HepG2 (cell line): ENCODE results near the gene TTC5. TPM values are rescaled to one million over a fixed set of nuclear protein-coding genes. Genes with fewer than 3 reads are reported as not detected.

ENCODE experiments used
- ADNP ChIP-seq: sonication (generic); formaldehyde crosslinking; IDR thresholded peaks from 2 replicates; pipeline ENCODE4 v1.4.0; 2020; ENCODE audit warnings: missing genetic modification reagents
- ESRRA ChIP-seq: sonication (generic); formaldehyde crosslinking; IDR thresholded peaks from 2 replicates; pipeline ENCODE4 v1.5.1; 2020; ENCODE audit warnings: mild to moderate bottlenecking, low read depth, missing genetic modification reagents
- MATR3 ChIP-seq: sonication (generic); formaldehyde crosslinking; IDR thresholded peaks from 2 replicates; pipeline ENCODE4 v1.4.0; 2020; ENCODE audit warnings: missing genetic modification reagents
- MBD4 ChIP-seq: IDR thresholded peaks from 2 replicates; pipeline ENCODE4 v1.6.1; 2012; ENCODE audit warnings: low read length, inconsistent platforms, borderline replicate concordance
- PPARG ChIP-seq: conservative IDR thresholded peaks from 2 replicates; pipeline ENCODE4 v1.6.1; 2016; ENCODE audit warnings: missing biosample characterization, missing genetic modification reagents
- RFXAP ChIP-seq: sonication (generic); formaldehyde crosslinking; IDR thresholded peaks from 2 replicates; pipeline ENCODE4 v1.4.0; 2020; ENCODE audit warnings: missing genetic modification reagents, borderline replicate concordance
- TEAD2 ChIP-seq: sonication (generic); formaldehyde crosslinking; IDR thresholded peaks from 2 replicates; pipeline ENCODE4 v1.9.0; 2021; ENCODE audit warnings: missing genetic modification reagents
- ZFP1 ChIP-seq: IDR thresholded peaks from 2 replicates; pipeline ENCODE4 v1.6.1; 2016
- ZNF556 ChIP-seq: sonication (generic); formaldehyde crosslinking; IDR thresholded peaks from 2 replicates; pipeline ENCODE4 v1.4.0; 2020; ENCODE audit warnings: mild to moderate bottlenecking, missing genetic modification reagents, borderline replicate concordance
- polyA plus RNA-seq, 8 experiments: library from polyadenylated mRNA; depleted of rRNA in 3 of 8; stranded (reverse) in 7 of 8; unstranded in 1 of 8; fragments of >200 nt; fragmentation: Illumina TruSeq in 4 of 8; extraction: Trizol in 4 of 8; gene quantifications; 2 replicates each; pipeline versions ENCODE4 v1.2.1 to v1.2.3, GENCODE V29; 2011 to 2016; ENCODE audit warnings: low read depth in 4 of 8, missing spikeins in 1 of 8, mixed read lengths in 1 of 8; ENCODE audit not compliant: insufficient read depth in 1 of 8
- total RNA-seq, 5 experiments: library from RNA; depleted of rRNA; stranded (reverse); fragments of >200 nt; fragmentation: Illumina TruSeq; extraction: Trizol; gene quantifications; 2 replicates each; pipeline ENCODE4 v1.2.3, GENCODE V29; 2016; ENCODE audit warnings: low read depth in 1 of 5
- TF ChIP-seq, protein P1 (sequence below): sonication (generic); formaldehyde crosslinking; IDR thresholded peaks from 2 replicates; pipeline ENCODE4 v1.5.0; 2020; ENCODE audit warnings: mild to moderate bottlenecking, missing genetic modification reagents
- TF ChIP-seq, protein P2 (sequence below): sonication (generic); formaldehyde crosslinking; IDR thresholded peaks from 2 replicates; pipeline ENCODE4 v1.4.0; 2020; ENCODE audit warnings: mild to moderate bottlenecking, missing genetic modification reagents
- TF ChIP-seq, protein P3 (sequence below): sonication (generic); formaldehyde crosslinking; IDR thresholded peaks from 2 replicates; pipeline ENCODE4 v1.5.1; 2020; ENCODE audit warnings: missing genetic modification reagents, mild to moderate bottlenecking, borderline replicate concordance
- TF ChIP-seq, protein P4 (sequence below): sonication (generic); formaldehyde crosslinking; IDR thresholded peaks from 2 replicates; pipeline ENCODE4 v1.8.0; 2022; ENCODE audit warnings: missing genetic modification reagents, mild to moderate bottlenecking, moderate library complexity, borderline replicate concordance
- TF ChIP-seq, protein P5 (sequence below): IDR thresholded peaks from 2 replicates; pipeline ENCODE4 v1.6.1; 2016; ENCODE audit warnings: mild to moderate bottlenecking
- TF ChIP-seq, protein P6 (sequence below): sonication (generic); formaldehyde crosslinking; IDR thresholded peaks from 2 replicates; pipeline ENCODE4 v1.5.0; 2020; ENCODE audit warnings: mild to moderate bottlenecking, missing genetic modification reagents

Gene TTC5
- total and polyA plus RNA-seq, 2 of the 13 experiments (the other 11 are each of a cell fraction or from before 2014, with no cell fraction given), result 8.7 to 28.5 TPM

DNA sequence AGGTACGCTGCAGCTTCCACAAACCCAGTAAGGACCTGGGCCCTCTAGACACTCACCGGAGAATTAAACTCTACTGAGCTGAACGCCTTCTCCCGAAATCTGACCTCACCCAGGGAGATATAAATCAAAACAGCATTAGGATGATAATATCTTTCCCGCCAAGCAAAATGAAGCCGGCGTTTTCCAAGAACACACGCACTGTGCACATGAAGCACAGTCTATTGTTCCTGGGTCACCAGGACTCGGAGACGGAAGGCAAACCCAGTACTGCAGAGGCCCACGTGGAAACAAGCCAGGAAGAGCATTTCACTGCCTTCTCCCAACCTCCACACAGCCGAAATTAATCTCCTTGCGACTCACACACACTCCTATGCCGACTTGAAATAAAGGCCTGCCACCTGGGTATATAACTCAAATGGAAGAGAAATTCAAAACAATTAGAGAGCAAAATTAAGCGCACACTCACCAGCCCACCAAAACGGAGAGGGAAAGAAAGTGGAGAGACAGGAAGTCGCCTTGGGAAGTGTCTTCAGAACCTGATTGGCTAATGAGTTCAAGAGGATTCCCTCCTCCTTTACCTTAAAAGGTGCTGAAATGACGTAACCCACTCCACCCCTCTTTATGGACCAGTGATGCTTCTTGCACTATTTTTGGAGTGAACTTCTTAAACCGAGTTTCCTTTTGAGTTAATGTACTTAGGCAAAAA lies 27.2 kb upstream of the TTC5 start, which contains the start of gene CCNB1IP1 (continued):
- TF ChIP-seq MBD4 (0 out of 2 replicates have a peak, but pooled peaks have one; percentile 23), PPARG (CRISPR knock-in tag) (no peak), ESRRA (CRISPR knock-in tag) (no peak), ZNF556 (CRISPR knock-in tag) (no peak; the same call in 1 of the 2 replicates), TEAD2 (no peak), ADNP (CRISPR knock-in tag) (no peak), RFXAP (CRISPR knock-in tag) (peak; percentile 24; the same call in 1 of the 2 replicates), ZFP1 (CRISPR knock-in tag) (no peak), MATR3 (CRISPR knock-in tag) (no peak)
- TF ChIP-seq, protein P1, sequence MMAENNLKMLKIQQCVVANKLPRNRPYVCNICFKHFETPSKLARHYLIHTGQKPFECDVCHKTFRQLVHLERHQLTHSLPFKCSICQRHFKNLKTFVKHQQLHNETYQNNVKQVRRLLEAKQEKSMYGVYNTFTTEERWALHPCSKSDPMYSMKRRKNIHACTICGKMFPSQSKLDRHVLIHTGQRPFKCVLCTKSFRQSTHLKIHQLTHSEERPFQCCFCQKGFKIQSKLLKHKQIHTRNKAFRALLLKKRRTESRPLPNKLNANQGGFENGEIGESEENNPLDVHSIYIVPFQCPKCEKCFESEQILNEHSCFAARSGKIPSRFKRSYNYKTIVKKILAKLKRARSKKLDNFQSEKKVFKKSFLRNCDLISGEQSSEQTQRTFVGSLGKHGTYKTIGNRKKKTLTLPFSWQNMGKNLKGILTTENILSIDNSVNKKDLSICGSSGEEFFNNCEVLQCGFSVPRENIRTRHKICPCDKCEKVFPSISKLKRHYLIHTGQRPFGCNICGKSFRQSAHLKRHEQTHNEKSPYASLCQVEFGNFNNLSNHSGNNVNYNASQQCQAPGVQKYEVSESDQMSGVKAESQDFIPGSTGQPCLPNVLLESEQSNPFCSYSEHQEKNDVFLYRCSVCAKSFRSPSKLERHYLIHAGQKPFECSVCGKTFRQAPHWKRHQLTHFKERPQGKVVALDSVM (CRISPR knock-in tag), result no peak
- TF ChIP-seq, protein P2, sequence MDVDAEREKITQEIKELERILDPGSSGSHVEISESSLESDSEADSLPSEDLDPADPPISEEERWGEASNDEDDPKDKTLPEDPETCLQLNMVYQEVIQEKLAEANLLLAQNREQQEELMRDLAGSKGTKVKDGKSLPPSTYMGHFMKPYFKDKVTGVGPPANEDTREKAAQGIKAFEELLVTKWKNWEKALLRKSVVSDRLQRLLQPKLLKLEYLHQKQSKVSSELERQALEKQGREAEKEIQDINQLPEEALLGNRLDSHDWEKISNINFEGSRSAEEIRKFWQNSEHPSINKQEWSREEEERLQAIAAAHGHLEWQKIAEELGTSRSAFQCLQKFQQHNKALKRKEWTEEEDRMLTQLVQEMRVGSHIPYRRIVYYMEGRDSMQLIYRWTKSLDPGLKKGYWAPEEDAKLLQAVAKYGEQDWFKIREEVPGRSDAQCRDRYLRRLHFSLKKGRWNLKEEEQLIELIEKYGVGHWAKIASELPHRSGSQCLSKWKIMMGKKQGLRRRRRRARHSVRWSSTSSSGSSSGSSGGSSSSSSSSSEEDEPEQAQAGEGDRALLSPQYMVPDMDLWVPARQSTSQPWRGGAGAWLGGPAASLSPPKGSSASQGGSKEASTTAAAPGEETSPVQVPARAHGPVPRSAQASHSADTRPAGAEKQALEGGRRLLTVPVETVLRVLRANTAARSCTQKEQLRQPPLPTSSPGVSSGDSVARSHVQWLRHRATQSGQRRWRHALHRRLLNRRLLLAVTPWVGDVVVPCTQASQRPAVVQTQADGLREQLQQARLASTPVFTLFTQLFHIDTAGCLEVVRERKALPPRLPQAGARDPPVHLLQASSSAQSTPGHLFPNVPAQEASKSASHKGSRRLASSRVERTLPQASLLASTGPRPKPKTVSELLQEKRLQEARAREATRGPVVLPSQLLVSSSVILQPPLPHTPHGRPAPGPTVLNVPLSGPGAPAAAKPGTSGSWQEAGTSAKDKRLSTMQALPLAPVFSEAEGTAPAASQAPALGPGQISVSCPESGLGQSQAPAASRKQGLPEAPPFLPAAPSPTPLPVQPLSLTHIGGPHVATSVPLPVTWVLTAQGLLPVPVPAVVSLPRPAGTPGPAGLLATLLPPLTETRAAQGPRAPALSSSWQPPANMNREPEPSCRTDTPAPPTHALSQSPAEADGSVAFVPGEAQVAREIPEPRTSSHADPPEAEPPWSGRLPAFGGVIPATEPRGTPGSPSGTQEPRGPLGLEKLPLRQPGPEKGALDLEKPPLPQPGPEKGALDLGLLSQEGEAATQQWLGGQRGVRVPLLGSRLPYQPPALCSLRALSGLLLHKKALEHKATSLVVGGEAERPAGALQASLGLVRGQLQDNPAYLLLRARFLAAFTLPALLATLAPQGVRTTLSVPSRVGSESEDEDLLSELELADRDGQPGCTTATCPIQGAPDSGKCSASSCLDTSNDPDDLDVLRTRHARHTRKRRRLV (CRISPR knock-in tag), result no peak
- TF ChIP-seq, protein P3, sequence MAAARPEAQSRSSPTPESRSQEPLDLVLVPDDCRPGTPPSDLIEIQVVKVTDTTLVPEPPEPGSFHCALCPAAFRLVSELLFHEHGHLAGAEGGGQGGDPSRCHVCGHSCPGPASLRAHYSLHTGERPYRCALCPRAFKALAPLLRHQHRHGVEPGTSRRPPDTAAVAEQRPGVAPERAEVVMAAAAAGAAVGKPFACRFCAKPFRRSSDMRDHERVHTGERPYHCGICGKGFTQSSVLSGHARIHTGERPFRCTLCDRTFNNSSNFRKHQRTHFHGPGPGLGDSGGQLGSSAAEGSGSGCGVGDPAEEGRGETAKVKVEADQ, result no peak
- TF ChIP-seq, protein P4, sequence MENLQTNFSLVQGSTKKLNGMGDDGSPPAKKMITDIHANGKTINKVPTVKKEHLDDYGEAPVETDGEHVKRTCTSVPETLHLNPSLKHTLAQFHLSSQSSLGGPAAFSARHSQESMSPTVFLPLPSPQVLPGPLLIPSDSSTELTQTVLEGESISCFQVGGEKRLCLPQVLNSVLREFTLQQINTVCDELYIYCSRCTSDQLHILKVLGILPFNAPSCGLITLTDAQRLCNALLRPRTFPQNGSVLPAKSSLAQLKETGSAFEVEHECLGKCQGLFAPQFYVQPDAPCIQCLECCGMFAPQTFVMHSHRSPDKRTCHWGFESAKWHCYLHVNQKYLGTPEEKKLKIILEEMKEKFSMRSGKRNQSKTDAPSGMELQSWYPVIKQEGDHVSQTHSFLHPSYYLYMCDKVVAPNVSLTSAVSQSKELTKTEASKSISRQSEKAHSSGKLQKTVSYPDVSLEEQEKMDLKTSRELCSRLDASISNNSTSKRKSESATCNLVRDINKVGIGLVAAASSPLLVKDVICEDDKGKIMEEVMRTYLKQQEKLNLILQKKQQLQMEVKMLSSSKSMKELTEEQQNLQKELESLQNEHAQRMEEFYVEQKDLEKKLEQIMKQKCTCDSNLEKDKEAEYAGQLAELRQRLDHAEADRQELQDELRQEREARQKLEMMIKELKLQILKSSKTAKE (CRISPR knock-in tag), result no peak
- TF ChIP-seq, protein P5, sequence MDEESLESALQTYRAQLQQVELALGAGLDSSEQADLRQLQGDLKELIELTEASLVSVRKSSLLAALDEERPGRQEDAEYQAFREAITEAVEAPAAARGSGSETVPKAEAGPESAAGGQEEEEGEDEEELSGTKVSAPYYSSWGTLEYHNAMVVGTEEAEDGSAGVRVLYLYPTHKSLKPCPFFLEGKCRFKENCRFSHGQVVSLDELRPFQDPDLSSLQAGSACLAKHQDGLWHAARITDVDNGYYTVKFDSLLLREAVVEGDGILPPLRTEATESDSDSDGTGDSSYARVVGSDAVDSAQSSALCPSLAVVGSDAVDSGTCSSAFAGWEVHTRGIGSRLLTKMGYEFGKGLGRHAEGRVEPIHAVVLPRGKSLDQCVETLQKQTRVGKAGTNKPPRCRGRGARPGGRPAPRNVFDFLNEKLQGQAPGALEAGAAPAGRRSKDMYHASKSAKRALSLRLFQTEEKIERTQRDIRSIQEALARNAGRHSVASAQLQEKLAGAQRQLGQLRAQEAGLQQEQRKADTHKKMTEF (CRISPR knock-in tag), result peak; percentile 63; the same call in 1 of the 2 replicates
- TF ChIP-seq, protein P6, sequence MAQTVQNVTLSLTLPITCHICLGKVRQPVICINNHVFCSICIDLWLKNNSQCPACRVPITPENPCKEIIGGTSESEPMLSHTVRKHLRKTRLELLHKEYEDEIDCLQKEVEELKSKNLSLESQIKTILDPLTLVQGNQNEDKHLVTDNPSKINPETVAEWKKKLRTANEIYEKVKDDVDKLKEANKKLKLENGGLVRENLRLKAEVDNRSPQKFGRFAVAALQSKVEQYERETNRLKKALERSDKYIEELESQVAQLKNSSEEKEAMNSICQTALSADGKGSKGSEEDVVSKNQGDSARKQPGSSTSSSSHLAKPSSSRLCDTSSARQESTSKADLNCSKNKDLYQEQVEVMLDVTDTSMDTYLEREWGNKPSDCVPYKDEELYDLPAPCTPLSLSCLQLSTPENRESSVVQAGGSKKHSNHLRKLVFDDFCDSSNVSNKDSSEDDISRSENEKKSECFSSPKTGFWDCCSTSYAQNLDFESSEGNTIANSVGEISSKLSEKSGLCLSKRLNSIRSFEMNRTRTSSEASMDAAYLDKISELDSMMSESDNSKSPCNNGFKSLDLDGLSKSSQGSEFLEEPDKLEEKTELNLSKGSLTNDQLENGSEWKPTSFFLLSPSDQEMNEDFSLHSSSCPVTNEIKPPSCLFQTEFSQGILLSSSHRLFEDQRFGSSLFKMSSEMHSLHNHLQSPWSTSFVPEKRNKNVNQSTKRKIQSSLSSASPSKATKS (CRISPR knock-in tag), result no peak
